Ishikawa (cell line): ENCODE measurements around the gene PLXNA4.

ENCODE experiments used
- CEBPB ChIP-seq: IDR thresholded peaks from 2 replicates; pipeline ENCODE4 v1.6.1; 2012
- YY1 ChIP-seq: IDR thresholded peaks from 2 replicates; pipeline ENCODE4 v1.6.1; 2012; ENCODE audit warnings: low read depth

DNA sequence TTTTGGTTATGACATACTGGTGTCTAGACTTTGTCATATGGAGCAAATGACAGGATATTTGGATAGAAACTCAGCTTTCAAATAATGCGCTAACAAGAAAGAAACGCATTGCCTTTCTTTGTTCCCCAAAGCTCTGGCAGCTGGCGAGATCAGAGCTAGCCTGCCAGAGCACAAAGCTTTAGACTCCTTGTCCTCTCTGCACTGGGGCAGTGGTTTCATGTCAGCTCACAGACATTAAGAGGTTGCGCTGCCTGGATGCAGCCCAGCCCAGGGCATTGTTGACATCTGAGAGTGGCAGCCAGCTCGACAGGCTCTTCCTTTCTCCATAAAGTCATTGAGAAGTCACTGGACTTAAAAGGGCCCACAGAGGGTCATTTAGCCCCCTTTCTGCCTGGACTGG, 212.0 kb downstream of the PLXNA4 start:
- TF ChIP-seq CEBPB = no peak
- TF ChIP-seq YY1 = no peak
